OCI-LY1 (cell line): ENCODE measurements around the gene DOCK2.

Experiments
- EZH2 ChIP-seq: fragments of 200-600 bp; sonication (generic), shearing (Covaris generic); IDR thresholded peaks from 2 replicates; pipeline ENCODE4 v1.8.0; 2017; ENCODE audit warnings: borderline replicate concordance, mixed run types, mild to moderate bottlenecking, antibody characterized with exemption, low read length, moderate library complexity, mixed read lengths
- TF ChIP-seq, protein P1 (sequence below): fragments of 200-600 bp; sonication (generic), shearing (Covaris generic); IDR thresholded peaks from 2 replicates; pipeline ENCODE4 v1.5.1; 2017; ENCODE audit warnings: mild to moderate bottlenecking, antibody characterized with exemption, low read length, moderate library complexity, mixed read lengths

DNA sequence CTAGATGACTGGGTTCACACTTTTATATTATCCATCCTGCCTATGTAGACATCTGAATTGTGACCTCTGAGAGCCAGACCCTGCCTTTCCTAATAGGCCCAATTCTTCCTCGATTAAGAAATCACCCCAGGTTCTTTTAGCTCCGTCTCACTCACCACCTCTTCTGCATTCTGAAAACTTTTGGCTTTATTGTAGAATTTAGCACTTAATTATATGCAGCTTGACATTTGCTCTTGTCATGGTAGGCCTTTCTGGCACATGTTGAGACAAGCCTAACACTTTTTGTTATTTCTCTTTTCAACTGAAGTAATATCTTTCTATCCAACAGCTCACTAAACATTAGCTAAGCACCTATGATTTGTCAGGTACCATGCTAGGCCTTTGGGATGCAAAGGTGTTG is 180.0 kb downstream of the DOCK2 start:
- TF ChIP-seq, protein P1, sequence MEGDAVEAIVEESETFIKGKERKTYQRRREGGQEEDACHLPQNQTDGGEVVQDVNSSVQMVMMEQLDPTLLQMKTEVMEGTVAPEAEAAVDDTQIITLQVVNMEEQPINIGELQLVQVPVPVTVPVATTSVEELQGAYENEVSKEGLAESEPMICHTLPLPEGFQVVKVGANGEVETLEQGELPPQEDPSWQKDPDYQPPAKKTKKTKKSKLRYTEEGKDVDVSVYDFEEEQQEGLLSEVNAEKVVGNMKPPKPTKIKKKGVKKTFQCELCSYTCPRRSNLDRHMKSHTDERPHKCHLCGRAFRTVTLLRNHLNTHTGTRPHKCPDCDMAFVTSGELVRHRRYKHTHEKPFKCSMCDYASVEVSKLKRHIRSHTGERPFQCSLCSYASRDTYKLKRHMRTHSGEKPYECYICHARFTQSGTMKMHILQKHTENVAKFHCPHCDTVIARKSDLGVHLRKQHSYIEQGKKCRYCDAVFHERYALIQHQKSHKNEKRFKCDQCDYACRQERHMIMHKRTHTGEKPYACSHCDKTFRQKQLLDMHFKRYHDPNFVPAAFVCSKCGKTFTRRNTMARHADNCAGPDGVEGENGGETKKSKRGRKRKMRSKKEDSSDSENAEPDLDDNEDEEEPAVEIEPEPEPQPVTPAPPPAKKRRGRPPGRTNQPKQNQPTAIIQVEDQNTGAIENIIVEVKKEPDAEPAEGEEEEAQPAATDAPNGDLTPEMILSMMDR = no peak
- no peak for TF ChIP-seq EZH2
